ENCODE data around the gene IQSEC1. TPM values are rescaled to one million over a fixed set of nuclear protein-coding genes. Genes with fewer than 3 reads are reported as not detected.

The IQSEC1 gene
- total RNA-seq, 1 donor from 2014 or later = 29.5 TPM

- DNase-seq (ENCODE audit: low read depth) = no peak
These were observed 167.7 kb downstream of the IQSEC1 start for GRCh38 chr3:12905316-12906071.

GRCh38 chr3:12904951-12905315 lies 168.3 kb downstream of the IQSEC1 start:
- Histone ChIP-seq H3K4me1 (ENCODE audit: insufficient read depth, low read length) (no peaks in the 10 kb centered on the region), H2AFZ (ENCODE audit: low read depth, low read length) (no peak overlapping the region), H3K79me2 (ENCODE audit: insufficient read depth, low read length) (no peaks in the 10 kb centered on the region), H3K9me3 (ENCODE audit: insufficient read depth, low read depth, low read length) (no peaks in the 10 kb centered on the region), H3K9ac (ENCODE audit: low read length) (no peak overlapping the region), H4K20me1 (ENCODE audit: insufficient read depth, low read length) (no peaks in the 10 kb centered on the region), H3K4me3 (ENCODE audit: insufficient read depth, low read depth, low read length) (no peak overlapping the region), H3K36me3 (ENCODE audit: insufficient read depth, low read length) (peaks cover 2% of the 10 kb centered on the region), H3K27me3 (ENCODE audit: insufficient read depth, low read length) (no peaks in the 10 kb centered on the region), H3K27ac (ENCODE audit: low read depth, low read length) (no peak overlapping the region), H3K4me2 (ENCODE audit: low read length) (no peak overlapping the region)
- TF ChIP-seq EZH2 (IDR thresholded peaks at IDR 0.05; ENCODE audit: insufficient read depth, low read length) (no peak), CTCF (IDR thresholded peaks at IDR 0.05; ENCODE audit: insufficient read depth, low read depth, low read length) (no peak)
- Mint-ChIP-seq H3K9me3 (ENCODE audit: unreplicated experiment) (no peaks in the 10 kb centered on the region), H3K36me3 (ENCODE audit: low read depth, unreplicated experiment) (peaks cover 17% of the 10 kb centered on the region), H3K27me3 (ENCODE audit: low read depth, unreplicated experiment) (no peaks in the 10 kb centered on the region), H3K4me1 (ENCODE audit: low read depth, unreplicated experiment) (no peaks in the 10 kb centered on the region), H3K4me3 (ENCODE audit: unreplicated experiment) (no peak overlapping the region), H3K27ac (ENCODE audit: unreplicated experiment) (no peak overlapping the region)
- FAIRE-seq = no peak
- no peak for DNase-seq (ENCODE audit: low read depth)

More at GRCh38 chr3:12905316-12906071, 167.7 kb downstream of the IQSEC1 start:
- Histone ChIP-seq H3K9ac (ENCODE audit: low read length) (no peak overlapping the region), H3K9me3 (ENCODE audit: insufficient read depth, low read depth, low read length) (no peaks in the 10 kb centered on the region), H3K79me2 (ENCODE audit: insufficient read depth, low read length) (no peaks in the 10 kb centered on the region), H3K4me1 (ENCODE audit: insufficient read depth, low read length) (no peaks in the 10 kb centered on the region), H3K27ac (ENCODE audit: low read depth, low read length) (no peak overlapping the region), H3K4me2 (ENCODE audit: low read length) (no peak overlapping the region), H2AFZ (ENCODE audit: low read depth, low read length) (no peak overlapping the region), H3K36me3 (ENCODE audit: insufficient read depth, low read length) (no peaks in the 10 kb centered on the region), H3K4me3 (ENCODE audit: insufficient read depth, low read depth, low read length) (no peak overlapping the region), H4K20me1 (ENCODE audit: insufficient read depth, low read length) (no peaks in the 10 kb centered on the region), H3K27me3 (ENCODE audit: insufficient read depth, low read length) (no peaks in the 10 kb centered on the region)
- no peak for TF ChIP-seq EZH2 (IDR thresholded peaks at IDR 0.05; ENCODE audit: insufficient read depth, low read length)
- no peak for TF ChIP-seq CTCF (IDR thresholded peaks at IDR 0.05; ENCODE audit: insufficient read depth, low read depth, low read length)
- Mint-ChIP-seq H3K36me3 (ENCODE audit: low read depth, unreplicated experiment) (peaks cover 17% of the 10 kb centered on the region), H3K27ac (ENCODE audit: unreplicated experiment) (no peak overlapping the region), H3K4me1 (ENCODE audit: low read depth, unreplicated experiment) (no peaks in the 10 kb centered on the region), H3K27me3 (ENCODE audit: low read depth, unreplicated experiment) (no peaks in the 10 kb centered on the region), H3K9me3 (ENCODE audit: unreplicated experiment) (no peaks in the 10 kb centered on the region), H3K4me3 (ENCODE audit: unreplicated experiment) (no peak overlapping the region)
- FAIRE-seq = no peak

GRCh38 chr3:12903881-12904280 lies 169.3 kb downstream of the IQSEC1 start:
- no peak for TF ChIP-seq EZH2 (IDR thresholded peaks at IDR 0.05; ENCODE audit: insufficient read depth, low read length)
- TF ChIP-seq CTCF (IDR thresholded peaks at IDR 0.05; ENCODE audit: insufficient read depth, low read depth, low read length) = no peak
- H3K27me3 Mint-ChIP-seq (ENCODE audit: low read depth, unreplicated experiment) = no peaks in the 10 kb centered on the region
- Histone ChIP-seq H2AFZ (ENCODE audit: low read depth, low read length) (no peak overlapping the region), H3K79me2 (ENCODE audit: insufficient read depth, low read length) (no peaks in the 10 kb centered on the region), H3K4me2 (ENCODE audit: low read length) (no peak overlapping the region), H3K27me3 (ENCODE audit: insufficient read depth, low read length) (no peaks in the 10 kb centered on the region), H3K4me1 (ENCODE audit: insufficient read depth, low read length) (no peaks in the 10 kb centered on the region), H3K9ac (ENCODE audit: low read length) (no peak overlapping the region), H4K20me1 (ENCODE audit: insufficient read depth, low read length) (no peaks in the 10 kb centered on the region), H3K4me3 (ENCODE audit: insufficient read depth, low read depth, low read length) (no peak overlapping the region), H3K9me3 (ENCODE audit: insufficient read depth, low read depth, low read length) (no peaks in the 10 kb centered on the region), H3K36me3 (ENCODE audit: insufficient read depth, low read length) (peaks cover 6% of the 10 kb centered on the region), H3K27ac (ENCODE audit: low read depth, low read length) (no peak overlapping the region)
- no peaks in the 10 kb centered on the region for H3K9me3 Mint-ChIP-seq (ENCODE audit: unreplicated experiment)
- no peak overlapping the region for H3K4me3 Mint-ChIP-seq (ENCODE audit: unreplicated experiment)
- DNase-seq (ENCODE audit: low read depth) (no peak), FAIRE-seq (no peak)
- H3K4me1 Mint-ChIP-seq (ENCODE audit: low read depth, unreplicated experiment) = no peaks in the 10 kb centered on the region
- H3K36me3 Mint-ChIP-seq (ENCODE audit: low read depth, unreplicated experiment) = peaks cover 19% of the 10 kb centered on the region
- H3K27ac Mint-ChIP-seq (ENCODE audit: unreplicated experiment) = no peak overlapping the region
